Measurements from ENCODE around the gene MRI1.
A peak's percentile ranks its signal among the peaks of the same experiment; 100 is the strongest.
"Not testable (repeated sequence)": the region's sequence is repeated elsewhere in the genome, so short reads cannot be mapped to it uniquely, and the experiment has no call there.

MRI1 gene

DNA sequence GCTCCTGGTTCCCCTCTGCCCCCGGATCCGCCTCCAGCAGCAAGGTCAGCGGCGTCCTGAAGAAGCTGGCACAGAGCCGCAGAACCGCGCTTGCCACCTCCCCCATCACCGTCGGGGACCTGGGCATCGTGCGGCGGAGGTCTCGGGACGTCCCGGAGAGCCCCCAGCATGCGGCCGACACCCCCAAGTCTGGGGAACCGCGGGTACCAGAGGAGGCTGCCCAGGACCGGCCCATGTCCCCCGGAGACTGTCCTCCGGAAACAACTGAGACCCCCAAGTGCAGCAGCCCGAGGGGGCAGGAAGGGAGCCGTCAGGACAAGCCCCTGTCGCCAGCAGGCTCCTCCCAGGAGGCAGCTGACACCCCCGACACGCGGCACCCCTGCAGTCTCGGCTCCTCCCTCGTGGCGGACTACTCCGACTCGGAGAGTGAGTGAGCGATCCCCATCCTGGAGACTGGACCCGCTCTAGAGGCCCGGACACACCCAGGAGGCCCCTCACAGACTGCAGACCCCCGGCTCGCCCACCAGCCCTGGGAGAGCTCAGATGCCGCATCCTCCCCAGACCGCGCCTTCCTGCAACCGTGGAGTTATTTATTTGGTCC, 1.6 kb upstream of the MRI1 start:
- no peak for DNase-seq

DNA sequence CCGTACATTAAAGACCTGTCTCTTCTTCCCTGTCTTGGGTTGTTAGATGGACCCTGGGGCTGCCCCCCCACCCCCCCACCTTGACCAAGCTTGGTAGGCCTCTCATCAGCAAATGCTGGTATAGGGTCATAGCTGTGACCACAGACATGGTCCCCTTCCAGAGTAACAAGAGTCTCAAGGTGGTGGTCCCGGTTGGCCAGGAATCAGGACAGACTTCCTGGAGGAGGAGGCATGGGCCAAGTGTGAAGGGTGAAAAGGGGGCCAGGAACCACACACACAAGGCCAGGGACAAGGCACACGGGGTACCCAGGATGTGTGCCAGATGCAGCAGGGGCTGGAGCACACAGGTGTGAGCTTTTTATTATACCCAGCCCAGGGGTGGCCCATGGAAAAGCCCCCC, 1.1 kb upstream of the MRI1 start:
- no peak for DNase-seq

DNA sequence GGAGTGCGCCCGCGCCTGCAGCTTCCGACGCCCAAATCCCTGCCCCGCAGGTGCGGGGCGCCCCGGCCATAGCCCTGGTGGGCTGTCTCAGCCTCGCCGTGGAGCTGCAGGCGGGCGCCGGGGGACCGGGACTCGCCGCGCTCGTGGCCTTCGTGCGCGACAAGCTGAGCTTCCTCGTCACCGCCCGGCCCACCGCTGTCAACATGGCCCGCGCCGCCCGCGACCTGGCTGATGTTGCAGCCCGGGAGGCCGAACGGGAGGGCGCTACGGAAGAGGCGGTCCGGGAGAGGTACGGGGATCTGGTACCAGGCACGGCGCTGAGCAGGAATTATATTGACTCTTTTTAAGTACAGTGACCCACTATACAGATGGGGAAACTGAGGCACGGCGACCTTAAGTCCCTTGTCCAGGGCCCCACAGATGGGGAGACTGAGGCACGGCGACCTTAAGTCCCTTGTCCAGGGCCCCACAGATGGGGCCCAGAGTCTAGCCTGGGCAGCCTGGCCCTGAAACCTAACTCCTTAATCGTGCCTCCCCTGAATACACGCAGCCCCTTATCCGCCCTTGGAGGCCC, 586 bp downstream of the MRI1 start:
- DNase-seq, result peak; percentile 77

DNA sequence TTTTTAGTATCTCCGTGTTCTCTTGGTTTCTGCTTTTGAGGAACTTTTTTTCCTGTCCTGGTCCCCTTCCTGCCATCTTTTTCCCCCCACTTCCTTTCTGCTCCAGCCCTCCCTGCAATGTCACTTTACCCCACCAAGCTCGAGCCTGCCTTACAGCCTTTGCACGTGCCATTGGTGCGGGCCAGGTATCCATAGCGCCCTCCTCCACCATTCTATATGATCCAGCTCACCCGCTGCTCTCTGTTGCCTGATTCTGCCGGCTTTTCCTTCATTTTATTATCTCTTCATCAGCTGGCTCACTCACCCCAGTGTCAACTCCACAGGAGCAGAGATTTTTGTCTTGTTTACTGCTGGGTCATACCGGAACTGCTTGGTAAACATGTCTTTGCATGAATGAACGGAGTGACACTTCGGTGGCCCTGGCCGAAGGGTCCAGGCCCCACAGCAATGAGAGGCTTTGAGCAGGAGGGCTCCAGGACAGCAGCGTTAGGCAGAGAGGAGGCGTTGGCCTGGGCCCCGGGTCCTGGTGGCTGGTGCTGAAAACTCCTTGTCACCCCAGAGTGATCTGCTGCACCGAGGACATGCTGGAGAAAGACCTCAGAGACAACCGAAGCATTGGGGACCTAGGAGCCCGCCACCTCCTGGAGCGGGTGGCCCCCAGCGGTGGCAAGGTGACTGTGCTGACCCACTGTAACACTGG, 1.2 kb downstream of the MRI1 start:
- DNase-seq, result no peak

DNA sequence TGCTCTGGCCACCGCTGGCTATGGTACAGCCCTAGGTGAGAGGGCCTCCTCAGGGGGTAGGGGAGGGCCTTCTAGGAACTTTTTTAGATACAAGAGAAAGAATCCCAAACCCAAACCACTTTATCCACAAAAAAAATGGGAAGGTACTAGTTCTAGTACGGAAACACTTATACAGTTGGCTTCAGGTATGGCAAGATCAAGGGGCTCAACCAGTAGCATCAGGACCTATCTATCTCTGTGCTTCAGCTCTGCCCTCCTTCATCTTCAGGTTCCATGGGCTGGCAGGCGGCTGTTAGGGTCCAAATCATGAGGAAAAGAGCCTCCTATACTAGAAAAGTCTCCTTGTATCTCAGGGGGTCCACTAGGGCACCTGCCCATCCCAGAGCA, 1.8 kb downstream of the MRI1 start:
- DNase-seq, result no peak

DNA sequence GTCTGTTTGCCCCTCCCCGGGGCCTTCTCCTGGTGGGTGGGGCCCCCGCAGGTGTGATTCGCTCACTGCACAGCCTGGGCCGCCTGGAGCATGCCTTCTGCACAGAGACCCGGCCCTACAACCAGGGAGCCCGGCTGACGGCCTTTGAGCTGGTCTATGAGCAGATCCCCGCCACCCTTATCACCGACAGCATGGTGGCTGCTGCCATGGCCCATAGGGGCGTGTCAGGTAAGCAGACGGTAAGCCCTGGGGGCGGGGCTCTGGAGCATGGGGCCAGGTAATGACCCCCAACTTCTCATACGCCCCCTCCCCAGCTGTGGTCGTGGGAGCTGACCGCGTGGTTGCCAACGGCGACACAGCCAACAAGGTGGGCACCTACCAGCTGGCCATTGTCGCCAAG, 4.2 kb downstream of the MRI1 start:
- DNase-seq, result no peak

DNA sequence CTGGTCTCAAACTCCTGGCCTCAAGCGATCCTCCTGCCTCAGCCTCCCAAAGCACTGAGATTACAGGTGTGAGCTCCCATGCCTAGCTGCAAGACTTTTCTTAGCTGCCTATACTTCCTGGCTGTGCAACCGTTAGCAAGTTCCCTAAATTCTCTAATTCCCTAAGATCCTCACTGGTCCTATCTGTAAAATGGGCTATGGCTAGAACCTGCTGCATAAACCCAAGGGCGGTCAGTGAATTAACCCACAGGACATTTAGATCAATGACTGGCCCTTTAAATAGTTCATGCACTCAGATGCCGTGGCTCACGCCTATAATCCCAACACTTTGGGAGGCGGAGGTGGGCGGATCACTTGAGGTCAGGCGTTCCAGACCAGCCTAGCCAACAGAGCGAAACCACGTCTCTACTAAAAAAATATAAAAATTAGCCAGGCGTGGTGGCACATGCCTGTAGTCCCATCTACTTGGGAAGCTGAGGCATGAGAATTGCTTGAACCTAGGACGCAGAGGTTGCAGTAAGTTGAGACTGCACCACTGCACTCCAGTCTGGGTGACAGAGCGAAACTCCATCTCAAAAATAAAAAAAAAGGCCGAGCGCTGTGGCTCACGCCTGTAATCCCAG, 5.8 kb downstream of the MRI1 start:
- no peak for DNase-seq

DNA sequence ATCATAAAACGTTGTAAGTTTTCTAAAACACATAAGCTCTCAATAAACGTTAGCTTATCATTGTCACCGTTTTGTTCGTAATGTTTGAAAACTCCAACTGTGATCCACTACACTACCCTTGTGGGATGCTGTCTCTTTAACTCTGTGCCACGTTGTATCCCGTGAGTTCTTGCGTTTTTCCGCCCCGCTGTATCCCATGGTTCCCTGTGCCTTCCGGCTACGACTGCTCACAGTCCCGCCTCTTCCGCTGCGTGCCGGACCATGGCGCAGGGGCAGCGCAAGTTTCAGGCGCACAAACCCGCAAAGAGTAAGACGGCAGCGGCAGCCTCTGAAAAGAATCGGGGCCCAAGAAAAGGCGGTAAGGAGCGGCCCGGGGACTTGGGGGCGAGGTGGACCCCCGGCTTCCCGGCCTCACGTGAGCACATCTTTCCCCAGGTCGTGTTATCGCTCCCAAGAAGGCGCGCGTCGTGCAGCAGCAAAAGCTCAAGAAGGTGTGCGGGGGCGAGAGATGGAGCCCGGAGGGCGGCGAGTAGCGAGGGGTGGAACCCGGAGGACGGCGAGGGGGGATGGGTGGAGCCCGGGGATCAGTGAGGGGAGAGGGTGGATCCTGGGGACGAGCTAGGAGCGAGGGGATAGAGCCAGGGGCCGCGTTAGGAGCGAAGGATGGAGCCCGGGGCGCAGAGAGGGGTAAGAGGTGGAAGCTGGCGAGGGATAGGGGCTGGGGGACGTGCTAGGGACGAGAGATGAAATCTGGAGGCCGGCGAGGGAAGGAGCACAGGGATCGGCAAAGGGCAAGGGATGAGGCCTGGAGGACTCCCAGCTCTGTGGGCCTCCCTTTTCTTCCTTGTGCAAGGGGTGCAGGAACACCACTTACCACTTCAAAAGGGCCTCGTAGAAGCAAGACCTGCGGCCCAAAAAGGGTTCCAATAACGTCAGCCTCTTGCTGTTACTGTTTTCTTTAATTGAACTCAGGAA, 10.2 kb downstream of the MRI1 start, which contains the start of gene C19orf53:
Gene C19orf53 (plus strand): TSS at position 240 of the 975 bp plus-strand sequence. CDS start 22 bp downstream, at position 262.
- peak; percentile 100 for DNase-seq

DNA sequence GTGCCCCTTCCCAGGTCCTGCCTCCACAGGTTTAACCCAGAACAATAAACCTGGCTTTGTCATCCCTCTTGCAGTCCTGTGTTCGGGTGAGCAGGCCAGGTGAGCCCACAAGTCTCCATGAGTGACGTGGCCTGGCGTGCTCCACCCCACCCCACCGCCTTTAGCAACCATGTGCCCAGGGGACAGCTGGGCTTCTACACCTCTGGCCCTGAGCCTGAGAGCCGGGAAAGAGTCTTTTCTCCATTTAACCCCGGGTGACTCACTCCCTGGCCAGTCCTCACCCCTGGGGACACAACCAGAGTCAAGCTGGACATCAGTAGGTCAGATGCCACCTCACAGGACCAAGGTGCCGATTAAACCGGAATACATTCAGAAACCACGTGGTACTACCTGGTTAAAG, 14.1 kb downstream of the MRI1 start:
- no peak for DNase-seq

DNA sequence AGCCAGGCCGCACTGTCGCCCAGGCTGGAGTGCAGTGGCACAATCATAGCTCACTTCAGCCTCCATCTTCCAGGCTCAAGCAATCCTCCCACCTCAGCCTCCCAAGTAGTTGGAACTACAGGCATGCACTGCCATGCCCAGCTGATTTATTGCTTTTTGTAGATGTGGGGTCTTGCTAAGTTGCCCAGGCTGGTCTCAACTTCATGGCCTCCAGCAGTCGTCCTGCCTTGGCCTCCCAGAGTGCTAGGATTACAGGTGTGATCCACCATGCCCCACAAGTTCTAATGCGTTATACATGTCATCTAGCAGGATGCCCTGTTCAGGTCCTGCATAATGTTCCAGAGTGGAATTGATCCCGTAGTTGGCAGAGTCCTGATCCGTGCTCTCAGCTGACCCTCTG, 14.5 kb downstream of the MRI1 start:
- no peak for DNase-seq

DNA sequence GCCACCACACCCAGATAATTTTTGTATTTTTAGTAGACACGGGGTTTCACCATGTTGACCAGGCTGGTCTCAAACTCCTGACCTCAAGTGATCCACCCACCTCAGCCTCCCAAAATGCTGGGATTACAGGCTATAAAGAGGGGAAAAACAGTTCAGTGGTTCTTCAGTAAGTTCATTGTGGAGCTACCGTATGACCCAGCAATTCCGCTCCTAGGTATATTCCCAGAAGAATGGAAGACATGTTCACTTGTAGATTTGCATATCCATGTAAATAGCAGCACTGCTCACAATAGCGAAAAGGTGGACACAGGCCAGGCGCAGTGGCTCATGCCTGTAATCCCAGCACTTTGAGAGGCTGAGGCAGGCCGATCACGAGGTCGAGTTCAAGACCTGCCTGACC, 15.5 kb downstream of the MRI1 start:
- DNase-seq, result not testable (repeated sequence)

DNA sequence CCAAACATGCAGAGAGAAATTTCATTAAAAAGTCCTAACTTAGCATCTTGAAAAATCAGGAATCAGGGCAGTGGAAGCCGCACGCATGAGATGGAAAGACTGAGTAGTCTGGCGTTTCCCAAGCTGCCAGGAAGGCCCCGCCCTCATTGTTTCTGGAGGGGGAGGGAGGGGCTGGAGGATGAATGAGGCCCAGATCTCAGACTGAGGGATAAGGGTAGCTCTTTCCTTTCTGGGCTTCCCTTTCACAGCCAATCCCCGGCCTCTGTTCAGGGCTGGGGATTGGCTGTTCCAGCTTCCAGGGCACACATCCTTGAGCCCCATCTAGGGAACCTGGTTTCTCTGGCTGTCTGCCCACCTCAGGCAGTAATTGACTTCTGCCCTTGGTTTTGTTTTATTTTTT, 17.2 kb downstream of the MRI1 start:
- DNase-seq, result peak; percentile 79

DNA sequence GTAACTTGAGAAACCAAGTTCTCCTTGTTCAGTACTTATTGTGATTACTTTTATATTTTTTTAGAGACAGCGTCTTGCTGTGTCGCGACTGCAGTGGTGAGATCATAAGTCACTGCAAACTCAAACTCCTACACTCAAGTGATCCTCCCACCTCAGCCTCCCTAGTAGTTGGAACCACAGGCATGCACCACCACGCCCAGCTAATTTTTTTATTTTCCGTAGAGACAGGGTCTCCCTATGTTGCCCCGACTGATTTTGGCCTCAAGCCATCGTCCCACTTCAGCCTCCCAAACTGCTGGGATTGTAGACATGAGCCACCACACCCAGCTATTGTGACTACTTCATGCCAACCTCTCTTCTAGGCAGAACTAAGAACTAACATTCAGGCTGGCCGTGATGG, 18.2 kb downstream of the MRI1 start:
- no peak for DNase-seq

DNA sequence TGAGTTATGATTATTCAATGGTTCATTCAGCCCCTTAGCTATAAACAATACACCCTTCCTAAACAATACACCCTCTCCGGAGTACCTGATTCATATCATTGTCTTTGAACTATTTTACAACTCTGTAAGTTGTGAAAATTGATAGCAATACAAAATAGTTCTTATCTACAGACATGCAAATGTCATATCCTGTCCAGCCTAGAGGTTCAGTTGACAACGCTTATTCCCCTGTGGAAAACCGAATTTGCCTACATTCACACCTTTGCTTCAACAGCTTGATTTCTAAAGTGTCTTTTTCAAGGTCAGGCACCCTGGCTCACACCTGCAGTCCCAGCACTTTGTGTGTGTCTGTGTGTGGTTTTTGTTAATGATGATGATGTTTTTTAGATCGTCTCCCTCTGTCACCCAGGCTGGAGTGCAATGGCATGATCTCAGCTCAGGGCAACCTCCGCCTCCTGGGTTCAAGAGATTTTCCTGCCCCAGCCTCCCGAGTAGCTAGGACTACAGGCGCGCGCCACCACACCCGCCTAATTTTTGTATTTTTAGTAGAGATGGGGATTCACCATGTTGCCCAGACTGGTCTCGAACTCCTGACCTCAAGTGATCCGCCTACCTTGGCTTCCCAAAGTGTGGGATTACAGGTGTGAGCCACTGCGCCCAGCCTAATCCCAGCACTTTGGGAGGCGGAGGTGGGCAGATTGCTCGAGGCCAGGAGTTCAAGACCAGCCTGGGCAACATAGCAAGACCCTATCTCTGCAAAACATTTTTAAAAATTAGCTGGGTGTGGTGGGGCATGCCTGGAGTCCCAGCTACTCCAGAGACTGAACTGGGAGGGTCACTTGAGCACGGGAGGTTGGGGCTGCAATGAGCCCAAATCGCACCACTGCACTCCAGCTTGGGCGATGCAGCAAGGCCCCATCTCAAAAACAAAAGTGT, 19.5 kb downstream of the MRI1 start:
- DNase-seq, result no peak

DNA sequence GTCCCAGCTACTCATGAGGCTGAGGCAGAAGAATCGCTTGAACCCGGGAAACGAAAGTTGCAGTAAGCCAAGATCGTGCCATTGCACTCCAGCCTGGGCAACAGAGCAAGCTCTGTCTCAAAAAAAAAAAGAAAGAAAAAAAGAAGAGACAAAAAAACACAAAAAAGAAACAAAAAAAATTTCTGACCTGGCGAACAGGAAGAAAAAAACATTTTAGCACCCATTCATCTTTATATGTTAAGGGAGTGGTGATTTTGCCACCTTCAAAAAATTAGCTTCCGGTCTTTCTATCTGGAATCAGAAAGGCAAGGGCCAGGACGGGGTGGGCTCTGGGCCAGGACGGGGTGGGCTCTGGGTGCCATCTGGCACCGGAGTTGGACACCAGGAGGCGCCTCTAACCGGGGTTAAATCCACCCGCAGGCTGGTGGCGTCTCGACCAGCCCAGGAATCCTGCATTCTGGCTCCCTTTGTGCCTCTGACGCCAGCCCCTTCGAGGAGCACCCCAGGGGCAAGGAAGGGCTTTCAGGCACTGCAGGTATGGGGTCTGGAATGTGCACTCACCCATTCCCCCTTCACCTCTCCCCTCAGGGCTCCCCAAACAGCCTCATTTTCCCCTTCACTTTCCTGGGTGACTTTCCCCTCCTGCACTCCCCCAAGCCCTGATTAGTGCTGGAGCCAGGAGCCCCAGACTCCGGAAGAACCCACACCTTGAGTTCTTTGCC, 20.6 kb downstream of the MRI1 start:
- peak; percentile 96 for DNase-seq

DNA sequence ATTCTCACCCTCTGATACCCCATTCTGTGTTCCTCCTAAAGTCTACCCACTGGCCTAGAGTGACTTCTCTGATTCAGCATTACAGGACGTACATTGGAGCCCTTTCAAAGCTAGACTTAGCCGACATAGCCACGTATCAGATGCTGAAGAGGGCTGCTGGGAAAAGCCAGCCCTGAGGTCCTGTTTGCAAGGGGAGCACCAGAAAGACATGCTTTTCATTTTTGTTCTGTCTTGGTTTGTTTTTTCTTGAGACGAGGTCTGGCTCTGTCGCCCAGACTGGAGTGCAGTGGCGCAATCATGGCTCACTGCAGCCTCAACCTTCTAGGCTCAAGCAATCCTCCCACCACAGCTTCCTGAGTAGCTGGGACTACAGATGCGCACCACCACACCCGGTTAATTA, 24.7 kb downstream of the MRI1 start:
- peak; percentile 55 for DNase-seq

DNA sequence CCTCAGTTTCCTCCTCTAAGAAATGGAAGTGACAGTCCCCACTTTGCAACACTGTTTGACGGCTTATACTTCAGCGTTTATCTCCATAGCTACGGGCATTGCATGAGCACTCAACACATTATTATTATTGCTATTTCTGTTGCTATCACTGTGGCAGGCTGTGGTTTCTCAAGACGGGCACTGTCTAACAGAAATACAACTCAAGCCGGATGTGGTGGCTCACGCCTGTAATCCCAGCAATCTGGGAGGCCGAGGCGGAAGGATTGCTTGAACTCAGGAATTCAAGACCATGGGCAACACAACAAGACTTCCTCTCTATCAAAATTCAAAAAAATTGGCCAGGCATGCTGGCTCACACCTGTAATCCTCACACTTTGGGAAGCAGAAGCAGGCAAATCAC, 26.0 kb downstream of the MRI1 start:
- peak; percentile 78 for DNase-seq

DNA sequence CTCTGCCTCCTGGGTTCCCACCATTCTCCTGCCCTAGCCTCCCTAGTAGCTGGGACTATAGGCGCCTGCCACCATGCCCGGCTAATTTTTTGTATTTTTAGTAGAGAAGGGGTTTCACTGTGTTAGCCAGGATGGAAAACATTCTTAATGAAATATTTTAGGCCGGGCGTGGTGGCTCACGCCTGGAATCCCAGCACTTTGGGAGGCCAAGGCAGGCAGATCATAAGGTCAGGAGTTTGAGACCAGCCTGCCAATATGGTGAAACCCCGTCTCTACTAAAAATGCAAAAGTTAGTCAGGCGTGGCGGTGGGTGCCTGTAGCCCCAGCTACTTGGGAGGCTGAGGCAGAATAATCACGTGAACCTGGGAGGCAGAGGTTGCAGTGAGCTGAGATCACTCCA, 29.0 kb downstream of the MRI1 start:
- DNase-seq, result not testable (repeated sequence)

DNA sequence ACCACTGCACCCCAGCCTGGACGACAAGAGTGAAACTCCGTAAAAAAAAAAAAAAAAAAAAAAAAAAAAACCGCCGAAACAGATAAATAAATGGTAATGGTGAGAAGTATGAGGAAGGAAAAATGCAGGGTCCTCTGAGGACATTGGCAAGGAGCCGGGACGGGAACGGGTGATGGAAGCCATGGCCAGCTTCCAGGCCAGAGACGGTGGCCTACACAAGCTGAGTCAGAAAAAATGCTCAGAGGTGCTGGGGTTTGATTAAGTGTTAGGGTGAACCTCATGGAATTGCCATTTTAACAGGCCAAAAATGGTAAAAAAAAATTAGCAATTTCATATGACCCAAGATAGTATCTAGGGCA, 30.1 kb downstream of the MRI1 start:
- DNase-seq, result peak; percentile 87

DNA sequence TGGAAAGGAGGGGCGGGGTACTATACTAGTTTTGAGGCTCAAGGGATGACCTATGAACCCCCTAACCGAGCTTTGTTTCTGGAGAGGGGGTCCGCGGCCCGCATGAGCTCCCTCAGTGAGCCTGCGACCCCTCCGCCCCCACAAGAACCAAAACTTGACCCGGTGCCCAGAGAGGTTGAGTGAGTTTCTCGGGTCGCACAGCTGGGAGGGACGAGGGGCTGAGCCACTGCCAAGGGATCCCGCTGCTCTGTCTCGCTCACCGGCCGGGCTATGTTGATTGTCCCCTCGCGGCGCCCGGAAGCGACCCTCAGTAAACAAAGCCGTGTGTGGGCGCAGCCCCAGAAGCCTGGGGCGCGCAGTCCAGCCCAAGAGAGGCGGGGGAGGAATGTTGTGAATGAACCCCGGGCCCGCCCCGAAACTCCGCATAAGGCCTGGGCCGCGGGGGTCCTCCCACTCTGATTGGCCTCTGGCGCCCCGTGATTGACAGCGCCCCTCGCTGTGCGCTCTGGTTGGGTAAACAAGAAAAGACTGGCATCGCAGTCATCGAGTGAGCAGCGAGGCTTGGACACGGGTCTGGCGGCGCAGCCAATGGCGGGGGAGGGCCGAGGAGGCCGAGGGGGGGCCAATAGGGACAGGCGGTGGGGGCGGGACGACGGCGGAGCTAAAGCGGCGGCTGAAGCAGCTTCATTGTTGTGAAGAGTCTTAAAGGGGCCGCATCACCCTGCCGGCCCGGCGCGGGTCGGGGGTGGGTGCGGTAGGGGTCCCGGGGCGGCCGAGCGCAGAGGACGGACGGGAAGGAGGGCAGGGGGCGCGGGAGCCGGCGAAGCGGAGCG, 30.7 kb downstream of the MRI1 start, which contains the start of gene ZSWIM4:
Gene ZSWIM4 (plus strand): TSS at position 687 of the 833 bp plus-strand sequence. CDS start 206 bp downstream, outside the sequence.
- DNase-seq, result peak; percentile 100

Data from OCI-M1 (cell line).